Airway epithelial cell (primary cell): ENCODE results near the gene TYW3. TPM values are rescaled to one million over a fixed set of nuclear protein-coding genes. Genes with fewer than 3 reads are reported as not detected.

Experiments
- total RNA-seq: library from RNA; depleted of rRNA; stranded (reverse); fragments of >200 nt; gene quantifications from 2 replicates; pipeline ENCODE4 v1.2.3, GENCODE V29; 2015

TYW3 gene, protein sequence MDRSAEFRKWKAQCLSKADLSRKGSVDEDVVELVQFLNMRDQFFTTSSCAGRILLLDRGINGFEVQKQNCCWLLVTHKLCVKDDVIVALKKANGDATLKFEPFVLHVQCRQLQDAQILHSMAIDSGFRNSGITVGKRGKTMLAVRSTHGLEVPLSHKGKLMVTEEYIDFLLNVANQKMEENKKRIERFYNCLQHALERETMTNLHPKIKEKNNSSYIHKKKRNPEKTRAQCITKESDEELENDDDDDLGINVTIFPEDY
- total RNA-seq = 10.4 and 11.8 TPM in 2 replicates

DNA sequence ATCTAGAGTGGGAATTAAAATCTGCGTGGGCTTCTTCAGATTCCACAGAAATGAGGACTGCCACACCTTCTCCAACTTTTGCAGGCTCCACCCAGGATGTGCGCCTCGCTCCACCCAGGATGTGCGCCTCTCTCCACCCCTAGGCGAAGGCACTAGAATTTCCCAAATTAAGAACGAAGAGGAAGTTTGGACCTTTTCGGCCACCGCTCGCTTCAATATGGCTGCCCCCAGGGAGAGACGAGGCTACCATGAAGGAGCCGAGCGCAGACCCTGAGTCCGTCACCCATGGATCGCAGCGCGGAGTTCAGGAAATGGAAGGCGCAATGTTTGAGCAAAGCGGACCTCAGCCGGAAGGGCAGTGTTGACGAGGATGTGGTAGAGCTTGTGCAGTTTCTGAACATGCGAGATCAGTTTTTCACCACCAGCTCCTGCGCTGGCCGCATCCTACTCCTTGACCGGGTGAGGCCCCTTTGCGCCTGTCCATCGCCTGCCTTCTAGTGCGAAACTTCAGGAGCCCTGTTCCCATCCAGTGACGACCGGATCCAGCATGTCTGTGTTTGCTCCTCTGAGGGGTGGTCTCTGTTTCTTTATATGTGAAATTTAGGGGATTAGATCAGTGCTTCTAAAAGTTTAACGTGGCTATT is at the start of gene TYW3, which contains the start of gene CRYZ:
TYW3 (plus strand) TSS at position 193 of the 644 bp plus-strand sequence; CDS start at position 286, 93 bp downstream.
CRYZ (minus strand) TSS at position 91 of the 644 bp plus-strand sequence. CDS start 8,229 bp downstream, outside the sequence.

Other genes starting within 250 kb of the TYW3 start
- not detected in 2 replicates for gene LRRC53, start 220.5 kb upstream of the TYW3 start, total RNA-seq
- gene ERICH3, start 59.4 kb upstream of the TYW3 start, total RNA-seq = 0.07 TPM in 1 of 2 replicates, not detected in the other
- gene CRYZ, start 102 bp upstream of the TYW3 start, total RNA-seq = 39.3 and 60.2 TPM in 2 replicates